GF-D8 (cell line): ENCODE results near the gene ADAMTS3.

Experiments
- DNase-seq: peaks from one replicate; lab custom pipeline; 2025; lab: John Stamatoyannopoulos, UW

ADAMTS3 gene

DNA sequence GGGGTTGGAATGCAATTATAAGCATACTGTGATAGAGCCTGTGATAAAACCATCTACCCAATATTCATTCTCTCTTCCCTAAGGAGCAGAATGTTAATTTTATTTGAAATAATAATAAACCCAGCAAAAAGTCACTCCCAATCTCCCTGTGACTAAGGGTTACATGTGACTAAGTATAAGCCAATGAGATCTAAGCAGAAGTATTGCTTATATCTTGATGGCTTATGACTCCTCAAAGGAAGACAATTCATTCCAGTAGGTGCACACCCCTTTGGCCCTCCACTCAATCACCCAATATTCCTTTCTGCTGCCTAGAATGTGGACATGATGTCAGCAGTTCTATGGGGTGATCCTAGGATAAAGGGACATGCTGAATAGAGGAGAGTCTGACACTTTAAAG, 224.6 kb downstream of the ADAMTS3 start:
- no peak for DNase-seq

DNA sequence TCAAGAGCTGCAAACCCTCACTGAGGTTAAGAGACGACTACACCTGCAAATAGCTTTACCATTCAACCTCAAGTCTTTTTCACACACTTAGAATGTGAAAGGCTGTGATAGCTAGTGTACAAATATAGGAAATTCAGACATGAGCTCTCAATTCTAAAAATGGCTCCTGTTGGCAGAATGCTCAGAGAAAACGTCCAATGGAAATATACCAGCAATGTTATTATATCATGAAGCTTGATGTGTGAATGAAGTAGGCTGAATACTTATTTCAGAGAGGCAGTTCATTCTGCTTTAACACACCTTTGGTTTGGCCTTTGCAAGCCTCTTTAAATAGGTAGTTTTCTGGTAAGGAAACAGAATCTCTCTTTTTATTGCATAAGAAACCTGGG, 227.6 kb downstream of the ADAMTS3 start:
- DNase-seq: no peak

DNA sequence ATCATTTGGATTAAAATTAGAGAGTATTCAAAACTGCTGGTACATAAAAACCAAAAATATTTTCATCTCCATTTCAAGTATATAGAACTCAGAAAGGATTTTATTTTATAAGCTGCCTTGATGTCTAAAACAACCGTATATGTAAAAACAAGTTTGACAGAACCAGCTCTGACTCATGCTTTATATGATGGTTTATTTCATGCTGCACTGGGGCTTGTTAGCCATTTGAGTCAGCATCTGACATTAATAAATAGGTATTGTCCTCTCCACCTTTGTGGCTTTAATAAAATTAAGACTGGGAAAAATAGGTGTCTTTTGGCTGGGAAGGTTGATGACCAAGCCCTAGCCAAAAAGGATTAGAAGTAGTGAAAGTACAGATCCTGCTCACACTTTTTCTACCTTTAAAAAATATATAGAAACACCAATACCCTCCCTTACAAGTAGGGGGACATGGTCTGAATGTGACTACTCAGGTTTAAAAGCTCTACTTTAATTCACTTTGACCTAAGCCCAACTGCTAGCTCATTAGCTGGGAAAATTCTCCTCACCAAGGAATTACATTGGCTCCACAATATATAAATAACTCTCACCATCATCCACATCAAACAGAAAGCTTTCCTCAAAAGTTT, 228.1 kb downstream of the ADAMTS3 start:
- no peak for DNase-seq

DNA sequence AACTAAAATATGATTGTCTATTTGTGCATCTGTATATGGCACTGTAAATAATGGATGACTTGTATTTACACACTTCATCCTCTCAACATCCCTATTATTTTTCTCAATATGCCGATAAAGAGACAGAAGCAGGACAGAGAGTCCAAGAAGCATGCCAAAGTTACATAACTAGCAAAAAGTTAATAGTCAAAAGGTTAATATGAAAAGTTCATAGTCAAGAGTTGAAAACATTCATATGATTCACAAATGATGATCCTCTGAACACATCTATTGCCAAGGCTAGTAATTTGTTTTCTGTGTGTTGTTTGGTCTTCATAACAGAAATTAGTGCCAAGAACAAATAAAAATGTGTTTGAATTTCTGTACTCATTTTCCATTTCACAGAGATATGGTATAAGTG, 231.0 kb downstream of the ADAMTS3 start:
- DNase-seq: no peak

DNA sequence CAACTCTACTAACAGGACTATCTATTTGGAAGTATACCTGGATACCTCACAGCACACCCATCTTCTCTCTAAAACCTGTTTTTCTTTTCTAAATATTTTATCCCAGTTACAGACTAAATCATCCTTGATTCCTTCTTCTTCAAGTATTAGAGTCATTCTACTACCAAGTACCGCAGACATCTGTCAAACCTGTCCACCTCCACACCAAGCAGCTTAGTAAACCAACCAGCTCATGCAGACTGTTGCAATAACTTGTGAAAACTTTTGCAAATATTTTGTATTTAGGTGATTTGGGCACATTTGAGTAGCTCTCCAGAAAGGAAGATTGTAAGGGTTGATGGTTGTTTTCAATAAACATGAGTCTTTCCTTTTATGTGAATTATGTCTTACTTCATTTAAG, 238.6 kb downstream of the ADAMTS3 start:
- no peak for DNase-seq

DNA sequence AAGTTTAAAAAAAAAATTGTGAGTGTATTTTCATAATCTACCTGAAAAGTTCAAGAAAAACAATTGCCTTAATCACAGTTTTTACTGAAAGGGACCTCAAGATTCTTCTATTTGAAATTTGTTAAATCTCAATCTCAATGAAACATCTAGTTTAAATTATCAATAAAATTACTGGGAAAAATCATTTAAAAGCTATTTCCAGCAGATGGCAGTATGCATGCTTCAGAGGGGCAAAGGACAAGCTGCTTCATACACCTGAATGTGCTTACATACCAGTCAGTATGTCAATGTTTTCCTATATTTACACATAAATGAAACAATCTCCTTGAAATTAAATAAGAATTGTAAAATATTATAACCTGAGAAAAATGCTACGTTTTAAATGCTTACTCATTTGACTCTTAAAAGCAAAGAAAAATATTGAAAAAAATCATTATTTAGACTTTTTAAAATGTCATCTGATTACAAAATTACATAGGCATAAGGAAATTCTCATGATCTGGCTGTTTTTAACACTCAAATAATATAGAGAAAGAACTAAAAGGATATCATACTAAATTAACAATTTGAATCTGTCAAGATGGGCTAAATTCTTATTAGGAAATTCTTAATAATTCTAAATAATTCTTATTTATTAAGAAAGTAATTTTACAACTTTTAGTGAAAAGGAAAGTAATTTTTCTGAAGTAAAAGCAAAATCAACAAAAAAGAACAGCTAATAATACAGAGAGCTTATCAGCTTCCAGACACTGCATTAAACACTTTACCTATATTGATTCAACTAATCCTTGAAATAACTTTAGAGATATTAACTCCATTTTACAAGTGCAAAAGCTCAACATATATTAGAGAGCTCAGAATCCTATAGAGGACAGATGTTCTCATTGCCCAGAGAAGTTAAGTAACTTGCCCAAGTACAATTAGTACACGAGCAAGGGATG, 242.1 kb downstream of the ADAMTS3 start:
- DNase-seq: no peak

DNA sequence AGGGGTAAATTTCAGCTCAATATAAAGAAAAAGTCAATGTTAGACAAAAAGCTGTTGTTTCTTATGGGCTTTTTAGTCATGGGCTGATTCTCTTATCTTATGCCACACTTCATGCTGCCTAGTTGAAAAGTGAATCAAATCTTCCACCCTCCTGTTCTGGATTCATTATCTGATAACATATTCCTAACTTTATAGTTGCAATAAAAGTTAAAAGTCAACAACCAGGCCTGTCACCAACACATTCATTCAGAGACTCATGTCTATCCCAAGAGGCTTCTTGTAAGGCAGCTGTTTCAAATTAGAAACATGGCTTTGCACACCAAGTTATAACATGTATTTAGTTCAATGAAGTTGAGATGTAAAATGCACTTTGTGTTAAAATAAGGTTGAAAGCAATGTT, 243.8 kb downstream of the ADAMTS3 start:
- no peak for DNase-seq

DNA sequence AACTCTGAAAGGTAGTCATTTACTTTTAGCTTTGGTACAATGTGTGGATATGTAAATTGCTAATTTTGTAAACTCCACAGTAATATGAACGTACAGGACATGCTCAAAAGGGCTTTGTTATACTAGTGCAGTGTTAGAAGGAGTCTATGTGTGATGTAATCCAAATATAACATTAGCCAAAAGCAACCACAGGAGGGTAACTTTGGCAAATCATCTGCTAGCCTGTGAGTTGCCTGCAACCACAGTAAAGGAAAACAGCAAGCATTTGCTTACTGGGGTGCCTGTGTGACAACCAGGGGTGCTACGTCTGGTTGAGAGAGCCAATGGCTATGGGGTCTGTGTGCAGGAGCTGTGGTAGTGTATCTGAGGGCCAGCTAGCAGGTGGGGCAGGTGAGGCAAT, 245.8 kb downstream of the ADAMTS3 start:
- DNase-seq: no peak

DNA sequence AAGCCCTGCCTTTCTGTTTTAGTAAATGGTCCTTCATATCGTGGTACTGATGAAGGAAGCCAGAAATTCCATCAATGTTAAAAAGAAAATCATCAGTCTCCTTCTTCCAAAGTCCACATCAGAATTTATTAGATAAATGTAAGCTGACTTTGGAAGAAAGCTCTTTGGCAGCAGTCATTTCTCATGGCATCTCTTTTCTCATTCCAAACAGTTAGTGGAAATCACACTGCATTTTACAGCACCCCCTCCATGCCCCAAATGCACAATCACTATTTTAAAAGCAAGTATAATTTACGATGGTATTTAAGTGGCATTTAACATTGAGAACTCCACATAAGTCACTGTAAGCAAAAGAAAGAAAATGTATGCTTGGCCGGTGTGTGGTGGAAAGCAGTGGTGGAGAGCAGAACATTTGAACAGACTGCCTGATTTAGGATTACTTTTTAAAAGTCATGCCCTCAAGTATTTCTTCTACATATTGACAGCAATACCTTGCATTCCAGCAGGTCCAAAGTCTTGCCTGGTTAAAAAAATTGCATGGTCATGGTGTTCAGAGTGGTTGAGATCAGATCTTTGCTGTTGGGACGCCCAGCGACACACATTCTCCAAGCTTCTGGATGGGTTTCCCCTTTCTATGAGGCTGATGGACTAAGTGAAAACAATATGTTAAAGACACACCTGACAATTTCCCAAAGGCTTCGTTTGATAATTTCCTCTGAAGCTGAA, 248.6 kb downstream of the ADAMTS3 start:
- no peak for DNase-seq

DNA sequence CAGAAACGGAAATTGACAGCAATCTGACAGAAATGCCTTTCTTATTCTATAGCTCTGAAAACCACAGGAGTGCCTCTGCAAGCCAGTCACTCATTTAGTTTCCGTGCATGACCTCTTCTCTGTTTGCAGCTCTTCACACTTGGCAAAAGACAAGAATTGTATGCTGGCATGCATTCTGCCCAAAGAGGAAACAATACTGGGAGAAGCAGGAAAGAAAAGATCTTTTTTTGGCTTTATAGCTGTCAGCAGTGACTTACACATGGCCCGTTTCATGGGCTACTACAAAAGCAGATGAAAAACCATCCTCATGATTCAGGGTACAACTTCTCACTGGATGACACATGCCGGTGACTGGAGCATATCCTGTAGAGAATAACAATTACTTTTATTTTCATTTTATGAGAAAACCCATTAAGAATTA, 249.4 kb downstream of the ADAMTS3 start:
- no peak for DNase-seq

DNA sequence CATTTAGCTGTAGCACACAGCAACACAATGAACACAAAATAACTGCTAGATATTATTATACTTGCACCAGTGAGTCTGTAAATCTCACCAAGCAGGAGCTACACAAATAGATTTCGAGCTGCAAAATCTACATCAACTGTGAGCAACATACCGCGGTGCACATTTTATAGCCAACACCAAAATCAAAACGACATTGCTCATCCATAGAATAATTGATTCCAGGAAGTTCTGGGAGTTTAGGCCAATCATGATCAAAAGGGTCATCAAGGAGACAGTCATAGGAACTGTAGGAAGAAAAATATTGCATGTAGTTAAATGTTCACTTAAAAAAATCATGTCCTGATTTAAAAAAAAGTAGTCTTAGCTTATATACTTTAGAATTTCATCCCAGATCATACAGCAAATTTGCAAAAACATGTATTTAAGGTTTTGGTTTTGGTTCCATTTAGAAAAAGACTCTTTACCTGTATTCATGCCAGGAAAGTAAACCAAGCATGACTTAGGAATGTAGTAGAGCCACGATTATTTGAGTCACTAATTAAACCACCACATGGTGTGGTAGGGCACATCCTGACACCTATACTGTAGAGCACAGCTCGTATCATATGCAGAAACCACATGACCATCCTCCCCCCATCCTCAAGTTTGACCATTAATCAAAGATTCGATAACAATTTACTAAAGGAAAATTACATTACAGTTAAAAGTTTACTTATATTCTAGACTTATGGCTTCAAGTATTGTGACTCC, 250.4 kb downstream of the ADAMTS3 start:
- DNase-seq: no peak

DNA sequence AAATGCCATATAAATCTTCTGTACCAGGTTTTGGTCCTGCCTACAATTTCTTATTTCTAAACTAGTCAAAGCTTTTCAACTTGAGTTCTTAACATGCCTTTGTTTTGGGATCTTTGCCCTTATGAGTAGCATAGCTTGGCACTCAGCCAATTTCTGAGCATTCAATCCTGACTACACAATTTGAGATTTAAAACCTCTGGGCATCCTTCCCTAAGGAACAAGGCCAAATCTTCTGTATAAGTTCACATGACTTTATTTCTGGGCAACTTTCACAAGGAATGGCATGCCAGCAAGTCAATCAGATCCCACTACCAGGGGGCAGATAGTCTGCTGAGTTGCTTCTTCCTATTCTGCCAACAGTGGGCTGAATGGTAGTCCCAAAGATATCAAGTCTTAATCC, 254.2 kb downstream of the ADAMTS3 start:
- DNase-seq: no peak

DNA sequence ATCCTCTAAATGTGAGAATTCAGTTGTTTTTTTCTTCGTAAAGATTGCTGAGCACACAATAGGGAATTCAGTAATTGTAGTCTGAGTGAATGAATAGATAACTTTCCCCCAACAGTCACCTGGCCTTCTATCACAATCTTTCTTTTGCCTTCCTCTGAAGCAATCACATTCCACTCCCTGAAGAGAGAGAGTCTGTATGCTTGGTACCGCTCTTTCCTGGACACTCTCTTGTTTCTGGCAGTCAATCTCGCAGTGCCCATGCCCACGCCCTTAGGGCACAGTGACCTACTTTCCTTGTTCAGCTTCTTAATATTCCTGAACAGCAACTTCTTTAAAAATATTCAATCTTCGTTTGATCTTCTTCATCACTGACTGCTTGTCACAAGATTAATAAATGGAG, 255.9 kb downstream of the ADAMTS3 start:
- DNase-seq: no peak

DNA sequence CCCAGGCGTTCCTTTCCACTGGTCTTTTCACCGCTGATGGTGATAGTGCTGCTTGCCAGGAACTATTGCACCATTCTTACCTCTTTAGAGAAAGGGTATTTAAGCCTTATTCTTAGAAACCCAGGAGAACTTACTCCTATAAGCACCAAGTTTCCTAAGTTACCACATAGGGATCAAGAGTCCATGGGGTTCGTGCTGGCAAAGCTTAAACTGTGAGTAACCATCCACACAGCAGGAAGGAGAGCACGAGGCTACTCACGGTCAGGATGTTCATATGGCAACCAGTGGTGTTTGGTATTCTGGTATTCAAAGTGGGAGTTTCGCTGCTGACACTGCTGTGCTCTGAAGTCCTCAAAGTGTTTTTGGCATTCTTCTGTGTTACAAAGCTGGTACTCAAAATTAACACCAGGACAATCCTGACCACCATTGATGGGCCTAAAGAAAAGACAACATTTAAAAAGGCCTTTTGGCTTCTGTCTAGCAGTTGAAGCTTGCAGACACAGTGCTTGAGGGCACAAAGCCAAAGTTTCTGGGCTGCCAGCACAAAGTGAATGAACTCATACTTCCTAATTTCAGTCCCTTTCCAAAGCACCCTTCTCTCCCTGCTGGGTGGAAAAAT, 256.9 kb downstream of the ADAMTS3 start:
- DNase-seq: no peak

DNA sequence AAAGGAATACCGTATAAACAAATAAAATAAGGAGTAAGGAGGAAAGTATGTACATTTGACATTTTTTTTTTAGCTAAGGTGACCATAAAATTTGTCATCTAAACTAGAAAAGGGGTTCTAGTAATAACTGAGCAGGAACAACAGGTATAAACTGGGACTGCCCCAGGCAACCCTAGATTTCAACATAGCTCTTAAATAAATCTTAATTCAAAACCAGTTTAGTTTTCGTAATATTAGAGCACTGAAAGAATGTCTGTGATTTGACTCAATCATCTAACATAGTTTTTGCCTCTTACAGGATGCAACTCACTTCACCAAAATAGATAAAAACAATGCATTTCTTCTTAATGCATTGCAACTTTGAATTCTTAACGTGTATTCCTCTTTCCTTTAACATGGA, 257.7 kb downstream of the ADAMTS3 start:
- no peak for DNase-seq

DNA sequence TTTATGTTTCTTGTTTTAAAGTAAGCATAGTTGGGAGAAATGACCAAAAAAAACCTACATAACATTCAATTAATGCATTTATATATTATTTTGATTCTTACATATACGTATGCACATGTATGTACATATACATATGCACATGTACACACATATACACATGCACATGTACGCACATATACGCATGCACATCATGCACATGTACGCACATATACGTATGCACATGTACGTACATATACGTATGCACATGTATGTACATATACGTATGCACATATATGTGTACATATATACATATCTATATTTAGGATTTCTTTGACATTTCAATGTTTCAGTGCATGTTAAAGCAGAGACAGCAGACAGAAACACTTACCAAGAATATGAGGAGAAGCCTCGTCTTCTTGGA, 263.4 kb downstream of the ADAMTS3 start:
- DNase-seq: no peak

DNA sequence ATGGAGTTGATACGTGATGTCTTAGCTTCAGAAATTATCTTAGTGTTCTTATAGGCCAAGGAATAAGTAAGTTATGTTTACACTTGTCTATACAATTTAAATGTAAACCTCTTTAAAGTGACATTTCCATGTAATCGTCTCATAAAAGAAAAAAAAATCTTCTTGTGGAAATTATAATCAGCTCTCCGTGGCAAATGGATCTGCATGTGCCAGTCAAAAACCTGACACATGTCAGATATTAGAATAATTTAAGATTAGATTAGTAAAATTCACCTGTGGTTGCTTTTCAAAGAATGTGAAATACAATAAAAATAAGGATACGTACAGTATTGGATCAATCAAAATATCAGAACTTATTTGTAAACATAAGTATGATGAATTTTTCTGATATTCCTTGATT, 263.9 kb downstream of the ADAMTS3 start:
- no peak for DNase-seq

DNA sequence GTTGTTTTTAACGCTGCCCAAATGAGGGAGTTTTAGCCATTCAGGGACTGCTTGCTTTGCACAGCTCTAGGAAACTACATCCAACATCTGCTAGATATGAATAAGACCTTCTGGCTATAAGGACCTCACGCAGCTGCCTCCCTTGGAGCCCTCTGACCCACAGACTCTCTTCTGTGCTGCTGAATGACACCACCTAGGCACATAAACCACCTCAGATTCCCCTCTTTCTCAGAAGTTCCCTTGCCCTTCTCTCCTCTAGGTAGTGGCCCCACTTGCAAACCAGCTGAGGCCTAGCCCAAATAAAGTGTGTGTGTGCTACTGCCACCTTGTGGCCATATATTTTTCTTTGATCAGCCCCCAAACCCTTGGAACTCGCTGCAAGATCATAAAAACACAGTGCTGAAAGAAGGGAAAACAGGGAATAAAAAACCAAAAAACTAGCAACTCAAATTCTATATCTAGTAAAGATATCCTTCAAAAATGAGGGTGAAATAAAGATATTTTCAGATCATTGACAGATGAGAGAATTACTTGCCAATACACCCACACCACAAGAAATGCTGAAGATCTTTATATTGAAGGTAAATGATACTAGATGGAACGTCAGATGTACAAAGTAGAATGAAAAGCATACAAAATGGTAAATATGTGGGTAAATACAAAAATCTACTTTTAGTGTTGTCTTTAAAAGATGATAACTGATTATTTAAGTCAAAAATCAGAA, 265.9 kb downstream of the ADAMTS3 start:
- no peak for DNase-seq

DNA sequence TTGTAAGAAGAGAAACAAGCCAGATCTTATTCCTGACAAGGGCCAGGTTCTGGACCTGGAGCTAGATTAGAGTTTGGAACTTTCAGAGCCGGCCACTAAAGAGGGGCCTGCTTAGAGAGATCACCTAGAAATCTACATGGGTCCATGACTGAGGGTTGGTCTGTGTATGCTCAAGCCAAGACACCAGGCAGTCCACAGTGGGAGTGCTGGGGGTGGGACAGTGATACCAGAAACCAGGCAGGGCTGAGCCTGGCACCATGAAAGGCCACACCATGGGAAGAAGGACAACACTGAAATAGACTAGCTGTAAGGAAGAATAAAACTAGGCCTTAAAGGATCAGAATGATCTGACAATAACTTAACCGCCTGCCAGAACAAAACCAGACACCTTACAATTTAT, 267.3 kb downstream of the ADAMTS3 start:
- DNase-seq: no peak

DNA sequence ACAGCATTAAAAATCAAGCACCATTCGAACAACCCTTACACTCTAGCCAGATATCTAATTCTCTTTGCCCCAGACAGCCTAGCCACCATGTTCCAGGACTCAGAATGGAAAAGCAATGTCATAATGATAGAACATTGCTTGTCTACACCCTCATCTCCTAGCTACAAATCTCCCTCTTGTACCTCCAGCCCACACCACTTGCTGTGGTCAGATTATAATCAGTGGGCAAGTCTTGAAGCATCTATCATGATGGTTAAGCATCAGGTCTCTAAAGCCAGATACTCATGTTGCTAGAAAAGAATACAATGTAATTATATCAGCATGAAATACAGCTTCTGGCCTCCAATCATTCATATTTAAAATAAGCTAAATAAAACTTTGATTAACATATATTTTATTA, 268.9 kb downstream of the ADAMTS3 start:
- DNase-seq: no peak

DNA sequence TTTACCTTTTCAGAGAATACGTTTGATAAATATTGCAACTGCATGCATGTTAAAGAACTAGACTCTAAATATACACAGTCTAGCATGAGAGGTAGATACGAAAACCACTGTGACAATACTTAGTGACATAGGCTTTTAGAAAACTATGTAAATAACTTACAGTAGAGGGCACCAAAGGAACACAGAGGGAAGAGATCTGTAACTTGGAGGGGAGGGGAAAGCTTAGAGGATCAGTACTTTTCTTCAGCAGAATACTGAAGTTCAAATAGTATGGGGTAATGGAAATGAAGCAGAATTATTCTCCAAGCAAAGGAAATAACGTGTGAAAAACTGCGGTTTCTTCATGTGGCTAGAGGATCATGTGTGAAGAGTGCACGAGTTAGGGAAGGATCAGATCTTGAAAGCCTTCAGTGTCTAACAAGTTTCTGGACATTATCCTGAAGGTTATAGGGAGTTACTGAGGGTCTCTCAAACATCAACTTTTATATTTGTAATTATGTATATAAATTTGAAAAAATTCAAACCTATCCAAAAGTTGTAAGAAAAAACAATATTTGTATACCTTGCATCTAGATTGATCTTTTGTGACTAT, 273.0 kb downstream of the ADAMTS3 start:
- DNase-seq: no peak
